Prostate gland (tissue), 2 donors: ENCODE measurements around the gene PPP1R13B.

Source experiments
- CTCF ChIP-seq, 4 experiments: fragments of 200-600 bp in 2 of 4; fragments of 450-650 bp in 2 of 4; sonication (generic) in 2 of 4; IDR thresholded peaks; 1 replicate in 3 of 4; 2 replicates in 1 of 4; pipeline ENCODE4 v1.5.1; 2016 to 2019; ENCODE audit warnings: antibody characterized with exemption in 4 of 4, mild to moderate bottlenecking in 2 of 4, moderate library complexity in 2 of 4
- POLR2A ChIP-seq: fragments of 450-650 bp; IDR thresholded peaks from one replicate; pipeline ENCODE4 v1.6.1; 2016; ENCODE audit warnings: antibody characterized with exemption, mild to moderate bottlenecking
- POLR2AphosphoS5 ChIP-seq: sonication (generic); formaldehyde crosslinking; IDR thresholded peaks from one replicate; pipeline ENCODE4 v1.6.1; 2017; ENCODE audit warnings: antibody characterized with exemption

- TF ChIP-seq CTCF (IDR thresholded peaks at IDR 0.05) (no peak), POLR2A (no peak), POLR2AphosphoS5 (no peak)
Observed at GRCh38 chr14:103709814-103710213, 137.6 kb downstream of the PPP1R13B start.
